ENCODE results near the gene TDRD12. TPM values are rescaled to one million over a fixed set of nuclear protein-coding genes. Genes with fewer than 3 reads are reported as not detected.

The TDRD12 gene
- total RNA-seq, 1 experiment from 2014 or later = 1.3 TPM

- no peak overlapping the region for H4K91ac ChIP-seq (ENCODE audit: insufficient read length, low read depth, low read length)
- H4K5ac ChIP-seq (ENCODE audit: insufficient read length, low read depth, low read length) = no peak overlapping the region
- no peaks in the 10 kb centered on the region for H3K27me3 ChIP-seq (ENCODE audit: insufficient read depth, low read length)
- no peak overlapping the region for H4K8ac ChIP-seq (replicated peaks; ENCODE audit: insufficient read length, low read depth, low read length)
- H3K56ac ChIP-seq (ENCODE audit: insufficient read length, low read depth, low read length) = no peak overlapping the region
- H3K4me1 Mint-ChIP-seq = no peaks in the 10 kb centered on the region
- no peaks in the 10 kb centered on the region for H3K23me2 ChIP-seq (ENCODE audit: insufficient read length, low read depth, low read length, poor library complexity, severe bottlenecking)
- H2BK120ac ChIP-seq (ENCODE audit: low read depth, low read length, poor library complexity, severe bottlenecking) = no peak overlapping the region
- no peaks in the 10 kb centered on the region for H3K9me3 ChIP-seq (ENCODE audit: control insufficient read depth, low read depth, low read length)
- H3K36me3 Mint-ChIP-seq (ENCODE audit: insufficient read depth in 1 of 3, low read depth in 3 of 3) = no peaks in the 10 kb centered on the region
- H3K23ac ChIP-seq (ENCODE audit: insufficient read length, low read depth, low read length) = no peak overlapping the region
- H3K9ac ChIP-seq (ENCODE audit: extremely low read depth, insufficient read length, low read length) = no peak overlapping the region
- no peak overlapping the region for H2BK5ac ChIP-seq (ENCODE audit: insufficient read length, low read length)
- H2BK20ac ChIP-seq (ENCODE audit: low read depth, low read length, poor library complexity, severe bottlenecking) = no peak overlapping the region
- no peak overlapping the region for H2BK15ac ChIP-seq (ENCODE audit: low read depth, low read length)
- H3K9me3 Mint-ChIP-seq = no peaks in the 10 kb centered on the region
- no CpG with 5 or more reads among the region's 13 CpGs for WGBS (ENCODE audit: extremely low coverage, insufficient read length, low lambda C conversion rate)
- DNase-seq = no peak
- no peak overlapping the region for H3K27ac Mint-ChIP-seq
- H3K79me1 ChIP-seq (ENCODE audit: insufficient read depth, low read depth, low read length, poor library complexity, severe bottlenecking) = no peaks in the 10 kb centered on the region
- H3K4me3 Mint-ChIP-seq = no peak overlapping the region
- H3K14ac ChIP-seq (ENCODE audit: insufficient read depth, low read length) = no peak overlapping the region; the same call in 1 of the 2 replicates
- H3K4ac ChIP-seq (ENCODE audit: low read depth, low read length) = no peak overlapping the region
- H3K4me2 ChIP-seq (ENCODE audit: insufficient read depth, insufficient read length, low read length) = no peak overlapping the region
- TF ChIP-seq CTCF (conservative IDR thresholded peaks at IDR 0.05) = no peak
- no peak overlapping the region for H3T11ph ChIP-seq (ENCODE audit: low read length)
- H4K20me1 ChIP-seq (ENCODE audit: control insufficient read depth, insufficient read depth, insufficient read length) = no peaks in the 10 kb centered on the region
- no peak overlapping the region for H2AFZ ChIP-seq (ENCODE audit: low read length)
- H3K4me1 ChIP-seq (ENCODE audit: insufficient read depth, low read length) = no peaks in the 10 kb centered on the region
- H3K18ac ChIP-seq (ENCODE audit: insufficient read length, low read depth, low read length) = no peak overlapping the region
- H3K27ac ChIP-seq (ENCODE audit: insufficient read length, low read depth, low read length) = no peak overlapping the region
- H3K27me3 Mint-ChIP-seq (ENCODE audit: low read depth) = no peaks in the 10 kb centered on the region
- no peak overlapping the region for H2AK5ac ChIP-seq (ENCODE audit: insufficient read length, low read length)
- H2BK12ac ChIP-seq (ENCODE audit: insufficient read length, low read depth, low read length) = no peak overlapping the region
- no peaks in the 10 kb centered on the region for H3K79me2 ChIP-seq (ENCODE audit: insufficient read depth, low read length)
Observed at GRCh38 chr19:32858155-32858554, 138.6 kb downstream of the TDRD12 start.

All from H9 (cell line).